GM12874 (cell line): ENCODE measurements around the gene ANGPTL8.
A peak's percentile ranks its signal among the peaks of the same experiment; 100 is the strongest.

Experiments
- TF ChIP-seq, protein P1 (sequence below): IDR thresholded peaks from 2 replicates; pipeline ENCODE4 v1.5.1; 2011; ENCODE audit warnings: low read depth, mild to moderate bottlenecking, control low read depth, low read length, moderate library complexity; ENCODE audit not compliant: insufficient read depth

The ANGPTL8 gene

DNA sequence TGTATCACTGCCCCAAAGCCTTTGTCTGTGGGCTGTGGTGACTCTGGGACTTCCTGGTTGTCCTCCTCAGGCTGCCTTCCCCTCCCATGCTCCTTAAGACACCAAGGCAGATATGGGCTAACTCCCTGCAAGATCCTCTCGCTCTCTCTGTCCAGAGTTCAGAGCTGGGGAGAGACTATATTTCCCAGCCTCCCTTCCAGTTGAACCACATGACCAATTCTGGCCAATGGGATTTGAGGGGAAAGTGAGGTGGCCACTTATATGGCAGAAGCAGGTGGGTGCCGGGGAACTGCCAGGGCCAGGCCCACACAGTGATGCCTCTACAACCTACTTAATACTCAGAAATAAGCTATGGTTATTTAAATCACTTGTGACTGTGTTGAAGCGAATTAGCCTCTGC is 16.2 kb upstream of the ANGPTL8 start:
- TF ChIP-seq, protein P1, sequence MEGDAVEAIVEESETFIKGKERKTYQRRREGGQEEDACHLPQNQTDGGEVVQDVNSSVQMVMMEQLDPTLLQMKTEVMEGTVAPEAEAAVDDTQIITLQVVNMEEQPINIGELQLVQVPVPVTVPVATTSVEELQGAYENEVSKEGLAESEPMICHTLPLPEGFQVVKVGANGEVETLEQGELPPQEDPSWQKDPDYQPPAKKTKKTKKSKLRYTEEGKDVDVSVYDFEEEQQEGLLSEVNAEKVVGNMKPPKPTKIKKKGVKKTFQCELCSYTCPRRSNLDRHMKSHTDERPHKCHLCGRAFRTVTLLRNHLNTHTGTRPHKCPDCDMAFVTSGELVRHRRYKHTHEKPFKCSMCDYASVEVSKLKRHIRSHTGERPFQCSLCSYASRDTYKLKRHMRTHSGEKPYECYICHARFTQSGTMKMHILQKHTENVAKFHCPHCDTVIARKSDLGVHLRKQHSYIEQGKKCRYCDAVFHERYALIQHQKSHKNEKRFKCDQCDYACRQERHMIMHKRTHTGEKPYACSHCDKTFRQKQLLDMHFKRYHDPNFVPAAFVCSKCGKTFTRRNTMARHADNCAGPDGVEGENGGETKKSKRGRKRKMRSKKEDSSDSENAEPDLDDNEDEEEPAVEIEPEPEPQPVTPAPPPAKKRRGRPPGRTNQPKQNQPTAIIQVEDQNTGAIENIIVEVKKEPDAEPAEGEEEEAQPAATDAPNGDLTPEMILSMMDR: no peak

DNA sequence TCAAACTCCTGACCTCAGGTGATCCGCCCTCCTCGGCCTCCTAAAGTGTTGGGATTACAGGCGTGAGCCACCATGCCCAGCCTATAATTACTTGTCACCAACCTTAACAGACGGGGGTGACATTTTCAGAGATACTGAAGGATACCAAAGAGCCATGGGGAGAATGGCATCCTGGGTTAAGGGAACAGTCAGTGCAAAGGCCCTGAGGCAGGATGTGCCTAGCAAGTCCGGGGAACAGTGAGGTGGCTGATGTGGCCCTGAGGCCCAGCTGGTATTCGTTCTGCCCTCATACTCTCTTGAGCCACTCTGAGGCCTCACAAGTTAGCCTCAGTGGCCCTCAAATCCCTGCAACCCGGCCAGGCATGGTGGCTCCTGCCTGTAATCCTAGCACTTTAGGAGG is 15.0 kb upstream of the ANGPTL8 start:
- TF ChIP-seq, protein P1: no peak

DNA sequence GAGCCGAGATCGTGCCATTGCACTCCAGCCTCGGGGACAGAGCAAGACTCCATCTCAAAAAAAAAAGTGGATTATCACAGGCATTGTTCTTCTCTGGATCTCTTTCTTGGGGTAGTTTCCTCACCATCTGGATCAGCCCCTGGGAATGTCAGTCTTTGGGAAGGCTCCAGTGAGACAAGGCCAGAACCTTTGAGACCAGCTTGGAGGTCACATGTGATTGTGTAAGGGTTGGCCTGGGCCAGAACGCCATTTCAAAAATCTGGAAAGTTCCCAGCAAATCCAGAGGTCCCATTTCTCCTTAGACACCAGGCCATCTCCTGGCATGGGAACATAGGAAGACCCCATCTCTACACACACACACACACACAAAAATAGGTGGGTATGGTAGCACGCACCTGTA is 14.2 kb upstream of the ANGPTL8 start:
- TF ChIP-seq, protein P1: no peak

DNA sequence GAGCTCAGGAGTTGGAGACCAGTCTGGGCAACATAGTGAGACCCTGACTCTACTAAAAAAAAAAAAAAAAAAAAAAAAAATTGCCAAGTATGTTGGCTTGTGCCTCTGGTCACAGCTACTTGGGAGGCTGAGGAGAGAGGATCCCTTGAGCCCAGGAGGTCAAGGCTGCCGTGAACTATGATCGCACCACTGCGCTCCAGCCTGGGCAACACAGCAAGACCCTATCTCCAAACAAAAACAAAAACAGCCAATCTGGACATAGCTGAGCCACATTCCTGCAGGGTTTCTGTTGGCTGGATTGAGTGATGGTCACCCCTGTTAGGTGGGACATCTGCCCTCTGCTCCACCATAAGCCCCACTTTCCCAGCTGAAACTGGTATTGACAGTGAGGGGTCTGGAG is 13.6 kb upstream of the ANGPTL8 start:
- TF ChIP-seq, protein P1: no peak

DNA sequence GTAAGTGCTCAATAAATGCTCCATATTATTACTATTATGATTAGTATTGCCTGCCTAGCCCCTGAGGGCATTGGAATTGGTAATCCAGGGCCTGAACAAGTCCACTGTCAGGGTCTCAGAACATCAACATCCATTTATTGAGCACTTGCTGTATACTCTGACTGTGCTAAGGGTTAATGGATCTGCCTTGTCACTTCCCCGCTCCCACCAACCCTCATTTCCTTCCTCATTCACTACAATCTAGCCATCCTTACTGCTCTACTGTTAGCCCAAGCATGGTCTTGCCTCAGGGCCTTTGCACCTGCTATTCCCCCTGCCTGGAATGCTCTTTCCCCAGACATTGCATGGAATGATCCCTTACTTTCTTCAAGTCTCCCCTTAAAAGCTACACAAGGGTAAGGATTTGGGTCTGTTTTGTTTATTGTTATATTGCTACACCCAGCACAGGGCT is 12.7 kb upstream of the ANGPTL8 start:
- TF ChIP-seq, protein P1: no peak

DNA sequence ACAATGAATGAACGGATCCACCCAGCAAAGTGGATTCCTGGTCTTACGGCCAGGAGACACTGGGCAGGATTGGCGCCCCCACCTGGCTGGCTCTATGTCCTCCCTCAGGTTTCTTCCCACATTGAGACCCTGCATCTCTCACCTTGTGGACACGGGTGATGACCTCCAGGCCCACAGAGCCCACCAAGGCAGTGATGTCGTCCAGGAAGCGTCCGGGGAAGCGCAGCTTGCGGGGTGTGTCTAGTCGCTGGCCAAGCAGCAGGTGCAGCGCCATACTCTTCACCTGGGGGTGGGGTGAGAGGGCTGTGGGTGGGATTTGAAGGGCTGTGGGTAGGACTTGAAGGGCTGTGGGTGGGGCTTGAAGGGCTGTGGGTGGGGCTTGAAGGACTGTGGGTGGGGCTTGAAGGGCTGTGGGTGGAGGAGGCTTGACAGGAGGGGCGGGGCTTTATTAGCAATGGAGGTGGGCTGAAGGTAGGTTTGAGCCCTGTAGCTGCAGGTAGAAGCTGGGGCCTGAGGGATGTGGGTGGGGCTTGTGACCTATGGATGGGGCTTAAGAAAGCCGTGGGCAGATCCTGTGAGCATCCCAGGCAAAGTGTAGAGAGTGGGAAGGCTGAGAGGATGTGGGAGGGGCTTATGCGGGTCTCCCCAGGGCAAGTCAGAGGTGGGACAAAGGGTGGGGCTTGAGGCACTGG is 12.1 kb upstream of the ANGPTL8 start:
- TF ChIP-seq, protein P1: peak; percentile 43

DNA sequence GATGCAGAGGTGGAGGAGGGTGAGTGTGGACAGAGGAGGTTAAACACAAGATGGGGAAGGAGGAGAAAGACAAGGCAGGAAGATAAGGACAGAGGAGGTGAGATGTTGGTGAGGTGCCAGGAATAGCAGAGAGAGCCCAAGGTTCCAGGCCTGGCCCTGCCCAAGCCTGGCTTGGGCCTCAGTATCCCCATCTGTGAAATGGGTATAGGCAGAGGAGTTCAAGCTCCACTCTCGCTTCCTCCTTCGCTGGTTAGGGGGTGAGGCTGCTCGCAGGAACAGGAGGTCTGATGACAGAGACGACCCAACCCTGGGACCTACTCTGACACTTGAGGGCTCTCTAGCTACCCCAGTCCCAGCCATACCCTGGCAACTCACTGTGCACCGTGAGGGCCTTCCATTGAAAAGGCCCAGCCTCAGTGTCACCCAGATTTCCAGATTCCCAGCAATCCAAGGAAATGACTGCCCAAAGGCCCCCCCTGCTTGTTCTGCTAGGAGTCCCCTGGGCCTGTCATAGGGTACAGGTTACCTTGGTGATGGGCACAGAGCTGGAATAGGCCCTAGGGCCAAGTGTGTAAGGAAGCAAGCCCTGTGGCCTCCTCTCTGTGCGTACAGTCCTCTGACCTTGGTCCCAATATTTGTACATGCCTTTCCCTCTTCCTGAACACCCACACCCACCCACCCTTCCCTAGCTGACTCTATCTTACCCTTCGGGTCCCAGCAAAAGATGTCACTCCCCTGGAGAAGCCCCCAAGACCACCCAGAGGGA is 8.6 kb upstream of the ANGPTL8 start:
- TF ChIP-seq, protein P1: no peak
